ENCODE data around the gene TTC17.

GRCh38 chr11:43399983-43400630, 41.4 kb downstream of the TTC17 start:
- TF ChIP-seq CTCF (conservative IDR thresholded peaks at IDR 0.05; ENCODE audit: low read depth, low read length) (no peak), EZH2 (IDR thresholded peaks at IDR 0.05; ENCODE audit: borderline replicate concordance, low read depth, low read length, poor library complexity, severe bottlenecking) (no peak)

All from A673 (cell line).